Measurements from ENCODE around the gene KREMEN1.

The KREMEN1 gene

GRCh38 chr22:29184849-29185490 is 112.1 kb downstream of the KREMEN1 start:
- DNase-seq (ENCODE audit: low read depth in 2 of 2) = no peak

- no peak for DNase-seq (ENCODE audit: low read depth in 2 of 2)
Measured at GRCh38 chr22:29186302-29186701, 113.5 kb downstream of the KREMEN1 start.

- no peak for DNase-seq (ENCODE audit: low read depth in 2 of 2)
Measured at GRCh38 chr22:29187831-29188230, 115.0 kb downstream of the KREMEN1 start.

- no peak for DNase-seq (ENCODE audit: low read depth in 2 of 2)
Measured at GRCh38 chr22:29190051-29190450, 117.2 kb downstream of the KREMEN1 start.

GRCh38 chr22:29190918-29191317 is 118.1 kb downstream of the KREMEN1 start:
- no peak for DNase-seq (ENCODE audit: low read depth in 2 of 2)

GRCh38 chr22:29193021-29193420 is 120.2 kb downstream of the KREMEN1 start:
- DNase-seq (ENCODE audit: low read depth in 2 of 2) = no peak

- DNase-seq (ENCODE audit: low read depth in 2 of 2) = no peak
Measured at GRCh38 chr22:29194184-29194583, 121.3 kb downstream of the KREMEN1 start.

GRCh38 chr22:29195118-29195963 is 122.5 kb downstream of the KREMEN1 start:
- DNase-seq (ENCODE audit: low read depth in 2 of 2) = no peak

- no peak for DNase-seq (ENCODE audit: low read depth in 2 of 2)
Measured at GRCh38 chr22:29195964-29196666, 123.3 kb downstream of the KREMEN1 start.

- DNase-seq (ENCODE audit: low read depth in 2 of 2) = no peak
Measured at GRCh38 chr22:29197096-29197495, 124.3 kb downstream of the KREMEN1 start.

GRCh38 chr22:29198240-29198639 is 125.4 kb downstream of the KREMEN1 start:
- no peak for DNase-seq (ENCODE audit: low read depth in 2 of 2)

GRCh38 chr22:29199702-29200400 is 127.0 kb downstream of the KREMEN1 start:
- no peak for DNase-seq (ENCODE audit: low read depth in 2 of 2)

GRCh38 chr22:29200901-29201300 is 128.1 kb downstream of the KREMEN1 start:
- no peak for DNase-seq (ENCODE audit: low read depth in 2 of 2)

- DNase-seq (ENCODE audit: low read depth in 2 of 2) = no peak
Measured at GRCh38 chr22:29201782-29202181, 128.9 kb downstream of the KREMEN1 start.

- peak; percentile 15 to 17 for DNase-seq (ENCODE audit: low read depth in 2 of 2)
Measured at GRCh38 chr22:29202212-29203192, 129.7 kb downstream of the KREMEN1 start.

- no peak for DNase-seq (ENCODE audit: low read depth in 2 of 2)
Measured at GRCh38 chr22:29203488-29204454, 130.9 kb downstream of the KREMEN1 start.

- DNase-seq (ENCODE audit: low read depth in 2 of 2) = no peak
Measured at GRCh38 chr22:29204455-29205183, 131.8 kb downstream of the KREMEN1 start.

- DNase-seq (ENCODE audit: low read depth in 2 of 2) = no peak
Measured at GRCh38 chr22:29205252-29205593, 132.4 kb downstream of the KREMEN1 start.
